Measurements from ENCODE around the gene UIMC1.
"Not testable (repeated sequence)": the region's sequence is repeated elsewhere in the genome, so short reads cannot be mapped to it uniquely, and the experiment has no call there.

Gene UIMC1

DNA sequence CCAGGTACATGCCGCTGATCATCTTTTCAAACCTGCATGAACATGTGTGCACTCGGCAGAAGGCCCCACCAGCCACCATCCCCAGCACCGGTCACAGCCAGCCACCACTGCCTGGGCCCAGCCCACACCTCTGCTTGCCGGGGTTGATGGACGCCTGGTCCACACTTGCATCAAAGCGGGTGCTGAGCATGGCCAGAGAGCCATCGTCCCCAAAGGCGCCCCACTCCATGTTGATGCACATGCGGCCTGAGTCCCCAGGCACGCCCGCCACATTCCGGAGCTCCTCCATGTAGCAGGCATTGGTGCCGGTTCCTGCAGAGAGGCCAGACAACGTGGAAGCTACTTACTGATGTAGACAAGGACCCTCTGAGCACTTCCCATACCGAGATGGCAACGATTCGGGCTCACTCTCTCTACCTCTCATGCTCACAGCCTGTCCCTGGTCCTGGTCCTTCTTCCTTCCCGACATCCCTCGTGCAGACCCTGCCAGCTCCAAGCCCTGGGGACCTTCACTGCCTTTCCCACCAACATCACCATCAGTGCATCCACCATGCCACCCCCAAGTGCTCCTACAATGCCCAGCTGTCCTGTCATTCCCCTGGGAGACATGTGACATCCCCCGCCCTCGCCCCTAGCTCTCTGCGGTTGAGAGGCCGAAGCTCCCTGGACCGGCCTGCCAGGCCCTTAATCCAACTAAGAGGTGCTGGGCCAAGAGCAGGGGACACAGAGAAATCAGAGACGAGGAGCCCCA lies 124.6 kb downstream of the UIMC1 start:
- no peak for DNase-seq

- DNase-seq: no peak
Measured at GRCh38 chr5:176881021-176881749, 125.4 kb downstream of the UIMC1 start.

- DNase-seq: no peak
Measured at GRCh38 chr5:176880366-176881020, 126.1 kb downstream of the UIMC1 start.

GRCh38 chr5:176879663-176880361 lies 126.8 kb downstream of the UIMC1 start:
- peak; percentile 57 for DNase-seq

DNA sequence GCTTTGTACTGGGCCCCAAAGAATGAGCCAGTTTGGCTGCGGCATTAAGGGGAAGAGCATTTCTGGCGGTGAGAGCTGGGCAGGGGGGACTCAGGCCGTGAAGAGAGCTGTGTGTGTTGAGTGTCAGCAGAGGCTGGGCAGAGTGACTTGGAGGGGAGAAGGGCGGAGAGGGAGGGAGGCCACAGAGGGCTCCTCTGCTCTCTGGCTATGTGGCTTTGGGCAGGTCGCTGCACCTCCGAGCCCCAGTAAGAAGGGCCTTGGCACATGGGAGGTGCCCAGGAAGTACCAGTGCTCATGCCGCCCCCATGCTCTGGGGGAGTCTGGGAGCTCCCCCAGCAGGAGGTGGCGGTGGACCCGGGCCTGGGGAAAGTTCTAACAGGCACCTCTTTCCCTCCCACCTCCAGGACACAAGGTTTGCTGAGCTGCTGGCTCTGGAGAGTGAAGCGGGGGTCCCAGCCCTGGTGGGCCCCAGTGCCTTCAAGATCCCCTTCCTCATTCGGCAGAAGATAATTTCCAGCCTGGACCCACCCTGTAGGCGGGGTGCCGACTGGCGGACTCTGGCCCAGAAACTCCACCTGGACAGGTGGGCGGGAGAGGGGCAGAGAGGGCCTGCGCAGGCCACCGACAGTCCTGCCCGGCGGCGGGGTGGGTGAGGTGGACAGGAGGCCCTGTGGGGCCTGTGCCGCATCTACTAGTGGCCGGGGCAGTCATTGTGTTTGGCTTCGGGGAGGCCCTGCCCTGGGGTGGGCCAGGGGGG lies 127.5 kb downstream of the UIMC1 start:
- DNase-seq: no peak

DNA sequence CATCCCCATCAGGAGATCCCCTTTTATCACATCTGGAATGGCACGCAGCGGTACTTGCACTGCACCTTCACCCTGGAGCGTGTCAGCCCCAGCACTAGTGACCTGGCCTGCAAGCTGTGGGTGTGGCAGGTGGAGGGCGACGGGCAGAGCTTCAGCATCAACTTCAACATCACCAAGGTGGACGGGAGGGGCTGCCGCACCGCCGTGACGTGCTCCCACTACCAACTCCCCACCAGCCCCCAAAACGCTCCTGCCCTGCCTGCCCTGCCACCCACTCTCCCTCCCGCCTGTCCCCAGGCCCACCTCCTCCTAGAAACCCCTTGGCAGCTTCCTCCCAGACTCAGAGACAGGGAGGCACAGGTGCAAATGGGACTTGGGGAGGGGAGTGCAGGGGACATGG lies 128.1 kb downstream of the UIMC1 start:
- DNase-seq: no peak

GRCh38 chr5:176877793-176878331 lies 128.7 kb downstream of the UIMC1 start:
- DNase-seq: no peak

DNA sequence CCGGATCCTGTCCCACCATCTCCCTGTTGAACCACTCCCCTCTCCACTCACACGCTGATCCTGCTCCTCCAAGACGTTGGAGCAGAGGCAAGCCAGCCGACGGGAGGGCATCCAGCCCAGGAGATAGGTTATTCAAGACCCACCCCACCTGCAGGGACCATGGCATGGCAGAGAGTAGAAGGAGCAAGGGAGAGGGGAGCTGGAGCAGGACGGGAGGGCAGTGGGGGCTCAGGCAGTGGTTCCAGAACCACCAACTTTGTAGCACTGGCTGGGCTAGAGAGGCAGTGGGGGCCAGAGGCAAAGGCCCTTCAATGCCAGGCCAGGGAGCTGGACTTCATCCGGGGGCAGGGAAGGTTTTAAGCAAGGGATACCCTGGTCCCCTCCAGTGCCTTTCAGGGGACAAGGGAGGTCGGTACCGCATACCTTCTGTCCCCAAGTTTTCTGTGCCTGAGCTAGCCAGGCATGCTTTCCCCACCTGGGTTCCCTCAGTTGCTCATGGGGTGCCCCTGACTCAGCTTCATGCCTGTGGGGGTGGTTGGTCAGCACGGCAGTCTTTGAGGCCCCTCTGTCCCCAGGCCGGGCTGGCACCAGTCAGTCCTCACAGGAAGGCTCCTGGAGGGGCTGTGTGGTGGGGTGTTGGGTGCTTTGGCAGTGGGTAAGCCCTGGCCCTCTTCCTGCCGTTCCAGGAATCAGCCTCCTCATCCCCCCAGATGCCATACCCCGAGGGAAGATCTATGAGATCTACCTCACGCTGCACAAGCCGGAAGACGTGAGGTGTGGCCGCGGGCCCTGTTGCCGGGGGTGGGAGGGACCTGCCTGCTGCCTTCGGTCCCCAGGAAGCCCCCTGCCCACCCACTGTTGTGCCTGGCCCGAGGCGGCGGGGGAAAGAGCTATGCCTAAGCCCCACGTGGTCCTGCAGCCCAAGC lies 129.8 kb downstream of the UIMC1 start:
- DNase-seq: no peak

DNA sequence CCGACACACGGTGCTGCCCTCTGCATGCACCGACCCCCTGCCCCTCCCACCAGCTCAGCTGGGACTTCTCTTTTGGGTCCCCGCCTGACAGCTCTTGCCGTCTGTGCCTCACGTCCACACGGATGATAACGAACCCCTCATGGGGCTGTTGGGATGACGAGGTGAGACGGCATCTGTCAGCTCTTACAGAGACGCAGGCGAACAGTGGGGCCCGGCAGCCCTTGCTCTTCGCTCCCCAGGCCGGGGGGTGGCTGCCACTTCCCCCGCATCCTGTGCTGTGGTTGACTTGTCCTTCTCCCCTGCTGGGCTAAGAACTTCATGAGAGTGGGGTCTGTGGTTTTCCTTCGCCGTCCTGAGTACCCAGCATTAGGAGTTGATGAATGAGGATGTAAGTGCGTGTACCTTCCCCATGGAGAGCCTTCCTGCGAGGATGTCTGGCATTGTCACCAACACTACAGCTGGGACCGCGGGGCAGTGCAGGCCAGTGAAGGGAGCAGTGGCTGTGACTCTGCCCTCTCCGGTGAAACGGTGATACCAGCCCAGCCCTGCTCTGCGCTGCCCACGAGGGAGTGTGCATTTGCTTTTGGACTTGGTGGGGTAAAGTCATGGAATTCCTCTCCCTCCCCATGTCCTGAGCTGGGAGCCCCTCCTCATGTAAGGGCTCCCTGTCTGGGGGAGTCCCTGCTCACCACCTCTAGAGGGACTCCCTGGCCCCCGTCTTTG lies 130.6 kb downstream of the UIMC1 start:
- no peak for DNase-seq

GRCh38 chr5:176875014-176875550 lies 131.5 kb downstream of the UIMC1 start:
- DNase-seq: no peak

GRCh38 chr5:176874198-176874780 lies 132.3 kb downstream of the UIMC1 start:
- DNase-seq: no peak

DNA sequence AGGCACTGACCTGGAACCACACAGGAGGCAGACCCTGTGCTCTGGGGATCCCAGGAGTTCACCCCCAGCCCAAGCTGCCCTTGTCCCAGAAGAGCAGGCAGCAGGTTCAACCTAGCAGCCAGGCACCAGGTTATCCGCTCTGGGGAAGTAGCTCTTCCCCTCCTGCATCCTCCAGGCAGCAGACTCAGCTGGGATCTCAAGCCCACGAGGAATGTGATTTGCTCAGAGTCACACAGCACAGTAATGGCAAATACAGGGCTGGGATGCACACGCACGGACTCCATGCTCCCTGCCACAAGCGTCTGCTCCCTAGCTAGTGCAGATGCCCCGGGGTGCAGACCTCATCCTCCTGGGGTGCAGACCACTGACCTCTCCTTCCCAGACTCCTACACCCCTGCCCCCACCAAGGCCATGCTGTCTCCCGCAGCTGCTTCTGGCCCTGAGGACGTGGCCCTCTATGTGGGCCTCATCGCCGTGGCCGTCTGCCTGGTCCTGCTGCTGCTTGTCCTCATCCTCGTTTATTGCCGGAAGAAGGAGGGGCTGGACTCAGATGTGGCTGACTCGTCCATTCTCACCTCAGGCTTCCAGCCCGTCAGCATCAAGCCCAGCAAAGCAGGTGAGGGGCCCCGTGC lies 132.9 kb downstream of the UIMC1 start:
- peak; percentile 74 for DNase-seq

DNA sequence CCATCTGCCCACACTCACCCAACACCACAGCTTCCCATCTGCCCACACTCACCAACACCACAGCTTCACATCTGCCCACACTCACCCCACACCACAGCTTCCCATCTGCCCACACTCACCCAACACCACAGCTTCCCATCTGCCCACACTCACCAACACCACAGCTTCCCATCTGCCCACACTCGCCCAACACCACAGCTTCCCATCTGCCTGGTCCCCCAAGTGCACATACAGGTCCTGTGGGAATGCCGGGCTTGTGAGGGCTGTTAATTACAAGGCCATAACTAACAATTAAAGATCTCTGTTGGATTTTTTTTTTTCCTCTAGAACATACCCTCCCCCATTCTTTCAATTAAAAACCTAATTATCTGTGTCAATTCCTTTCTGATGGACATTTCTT lies 133.6 kb downstream of the UIMC1 start:
- DNase-seq: not testable (repeated sequence)

DNA sequence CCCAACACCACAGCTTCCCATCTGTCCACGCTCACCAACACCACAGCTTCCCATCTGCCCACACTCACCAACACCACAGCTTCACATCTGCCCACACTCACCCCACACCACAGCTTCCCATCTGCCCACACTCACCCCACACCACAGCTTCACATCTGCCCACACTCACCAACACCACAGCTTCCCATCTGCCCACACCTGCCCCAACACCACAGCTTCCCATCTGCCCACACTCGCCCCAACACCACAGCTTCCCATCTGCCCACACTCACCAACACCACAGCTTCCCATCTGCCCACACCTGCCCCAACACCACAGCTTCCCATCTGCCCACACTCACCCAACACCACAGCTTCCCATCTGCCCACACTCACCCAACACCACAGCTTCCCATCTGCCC lies 134.0 kb downstream of the UIMC1 start:
- DNase-seq: not testable (repeated sequence)

- not testable (repeated sequence) for DNase-seq
Measured at GRCh38 chr5:176870644-176871043, 135.9 kb downstream of the UIMC1 start.

- DNase-seq: no peak
Measured at GRCh38 chr5:176870110-176870591, 136.4 kb downstream of the UIMC1 start.

GRCh38 chr5:176869501-176870109 lies 137.0 kb downstream of the UIMC1 start:
- no peak for DNase-seq

GRCh38 chr5:176868731-176869130 lies 137.8 kb downstream of the UIMC1 start:
- no peak for DNase-seq
